GM19468 (cell line): ENCODE results near the gene HIVEP3.
A peak's percentile ranks its signal among the peaks of the same experiment; 100 is the strongest.

Source experiments
- ATAC-seq: cut with Tn5 transposase; IDR thresholded peaks from one replicate; pipeline ENCODE4 v1.9.1; 2021; ENCODE audit warnings: mild to moderate bottlenecking, moderate library complexity, moderate number of reproducible peaks; ENCODE audit not compliant: unreplicated experiment; ENCODE audit errors: extremely low read depth

Gene HIVEP3

DNA sequence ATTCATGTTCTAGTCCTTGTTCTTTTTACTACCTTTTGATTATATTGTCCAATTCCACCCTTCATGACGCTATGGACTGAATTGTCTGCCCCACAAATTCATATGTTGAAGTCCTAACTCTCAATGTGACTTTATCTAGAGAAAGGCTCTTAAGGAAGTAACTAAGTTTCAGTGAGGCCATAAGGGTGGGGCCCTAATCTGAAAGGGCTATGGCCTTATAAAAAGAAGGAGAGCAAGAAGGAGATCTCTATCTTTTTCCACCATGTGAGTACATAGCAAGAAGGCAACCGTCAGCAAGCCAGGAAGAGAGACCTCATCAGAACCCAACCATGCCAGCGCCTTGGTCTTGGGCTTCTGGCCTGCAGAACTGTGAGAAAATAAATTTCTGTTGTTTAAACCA, 95.9 kb downstream of the HIVEP3 start:
- no peak for ATAC-seq

- ATAC-seq = no peak
Measured at GRCh38 chr1:41819843-41820242, 98.9 kb downstream of the HIVEP3 start.

DNA sequence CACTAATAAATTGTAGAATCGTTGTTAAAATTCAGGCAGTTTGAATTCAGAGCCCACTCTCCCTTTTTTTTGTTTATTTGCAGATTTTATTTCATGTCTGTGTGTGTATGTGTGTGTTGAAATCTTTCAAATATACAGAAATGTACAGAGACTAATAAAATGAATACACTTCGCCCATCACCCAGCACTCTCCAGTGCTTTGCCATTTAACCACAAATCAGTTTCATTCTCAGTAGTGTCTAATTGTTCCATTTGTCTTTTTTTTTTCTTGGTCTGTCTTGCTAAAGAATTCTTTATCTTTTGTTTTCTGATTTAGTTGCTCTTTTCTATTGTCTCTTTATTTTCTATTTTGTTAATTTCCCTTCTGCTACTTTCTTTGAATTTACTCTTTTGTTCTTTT, 99.7 kb downstream of the HIVEP3 start:
- no peak for ATAC-seq

DNA sequence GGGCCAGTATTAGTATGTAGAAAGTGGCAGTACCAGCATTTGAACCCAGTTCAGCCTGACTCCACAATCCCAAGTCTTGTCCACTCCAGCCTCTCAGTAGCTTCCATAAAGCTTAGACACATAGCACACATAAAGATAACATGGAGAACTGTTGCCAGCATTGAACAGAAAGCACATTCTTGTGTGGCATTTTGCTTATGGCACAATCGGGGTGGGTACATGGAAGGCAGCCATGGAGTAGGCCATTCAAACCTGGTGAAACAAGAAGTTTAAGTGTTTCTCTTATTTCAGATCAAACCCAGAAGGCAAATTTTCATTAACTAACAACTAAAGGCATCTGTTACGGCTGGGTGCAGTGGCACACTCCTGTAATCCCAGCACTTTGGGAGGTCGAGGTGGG, 102.7 kb downstream of the HIVEP3 start:
- no peak for ATAC-seq

DNA sequence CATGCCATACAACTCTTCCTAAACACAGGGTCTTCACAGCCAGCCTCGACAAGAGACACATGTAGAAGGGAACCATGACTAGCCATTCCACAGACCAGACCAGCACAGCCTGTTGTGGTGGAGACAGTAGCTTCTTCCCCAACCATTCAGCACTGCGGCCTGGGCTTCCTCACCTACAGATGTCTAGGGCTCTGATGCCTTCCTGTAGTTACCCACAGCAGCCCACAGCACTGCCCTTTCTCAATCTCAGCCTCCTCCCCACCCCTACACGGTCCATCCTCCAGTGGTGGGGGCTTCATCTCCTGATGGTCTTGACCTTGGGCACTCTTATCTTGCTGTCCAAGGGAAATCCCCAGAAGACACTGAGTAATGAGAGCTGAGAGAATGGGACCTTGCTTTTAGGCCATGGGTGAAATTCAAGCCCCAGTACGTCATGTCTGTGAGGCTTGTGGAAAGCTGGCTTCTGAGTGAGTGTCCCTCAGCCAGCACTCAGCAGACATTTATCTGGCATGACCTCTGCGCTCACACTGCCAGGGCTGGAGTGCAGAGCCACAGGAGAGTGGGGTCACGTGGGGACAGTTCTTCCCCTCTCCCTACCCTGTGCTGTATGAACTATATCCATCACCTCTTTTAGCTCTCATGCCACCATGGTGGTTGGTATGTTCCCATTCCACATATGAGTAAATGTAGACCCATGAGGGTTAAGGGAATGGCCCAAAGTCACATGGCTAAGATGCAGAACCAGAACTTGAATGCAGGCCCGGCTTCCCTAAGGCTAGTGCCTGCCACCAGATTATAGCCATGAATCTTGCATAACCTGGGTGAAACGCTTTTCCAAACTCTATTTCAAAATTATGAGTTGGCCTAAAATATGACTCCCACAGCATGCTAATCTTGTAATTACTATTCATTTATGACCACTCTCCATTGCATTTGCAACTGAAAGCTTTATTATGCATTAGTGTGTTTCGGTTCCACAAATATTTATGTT, 104.7 kb downstream of the HIVEP3 start:
- ATAC-seq = no peak

DNA sequence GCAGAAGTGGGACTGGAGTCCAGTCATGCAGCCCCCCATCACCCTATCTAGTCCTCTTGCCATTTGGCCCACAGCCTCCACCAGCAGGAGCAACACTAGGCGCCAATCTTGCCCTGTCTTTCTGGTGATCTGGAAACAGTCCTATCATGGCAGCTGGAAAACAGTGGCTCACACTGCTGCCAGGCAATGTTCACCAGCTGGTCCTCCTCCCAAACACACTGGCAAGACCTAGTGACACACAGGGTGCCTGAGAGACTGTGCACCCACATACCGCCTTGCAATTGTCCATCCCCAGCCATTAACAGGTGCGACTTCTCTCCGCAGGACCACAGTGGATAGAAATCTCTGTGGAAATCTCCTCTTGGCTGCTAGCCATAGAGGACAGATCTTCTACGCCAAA, 105.5 kb downstream of the HIVEP3 start:
- no peak for ATAC-seq

DNA sequence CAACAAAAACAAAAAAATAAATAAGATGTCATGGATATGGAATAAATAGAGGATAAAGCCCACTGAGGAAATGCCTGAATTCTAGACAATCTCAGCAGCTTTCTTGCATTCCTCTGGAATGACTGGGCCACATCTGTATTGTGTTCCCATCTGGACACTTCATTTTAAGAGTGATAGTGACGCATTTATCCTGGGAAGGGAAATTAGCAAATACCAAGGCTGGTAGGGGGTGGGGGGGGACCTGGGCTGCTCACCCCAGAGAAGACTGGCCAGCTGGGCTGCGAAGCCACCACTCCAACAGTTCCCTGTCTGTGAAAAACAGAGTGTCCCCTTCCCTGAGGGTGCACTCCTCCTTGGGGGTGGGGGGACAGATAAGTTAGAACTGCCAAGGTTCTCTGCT, 106.3 kb downstream of the HIVEP3 start:
- ATAC-seq = no peak

- ATAC-seq = no peak
Measured at GRCh38 chr1:41812051-41812450, 106.7 kb downstream of the HIVEP3 start.

DNA sequence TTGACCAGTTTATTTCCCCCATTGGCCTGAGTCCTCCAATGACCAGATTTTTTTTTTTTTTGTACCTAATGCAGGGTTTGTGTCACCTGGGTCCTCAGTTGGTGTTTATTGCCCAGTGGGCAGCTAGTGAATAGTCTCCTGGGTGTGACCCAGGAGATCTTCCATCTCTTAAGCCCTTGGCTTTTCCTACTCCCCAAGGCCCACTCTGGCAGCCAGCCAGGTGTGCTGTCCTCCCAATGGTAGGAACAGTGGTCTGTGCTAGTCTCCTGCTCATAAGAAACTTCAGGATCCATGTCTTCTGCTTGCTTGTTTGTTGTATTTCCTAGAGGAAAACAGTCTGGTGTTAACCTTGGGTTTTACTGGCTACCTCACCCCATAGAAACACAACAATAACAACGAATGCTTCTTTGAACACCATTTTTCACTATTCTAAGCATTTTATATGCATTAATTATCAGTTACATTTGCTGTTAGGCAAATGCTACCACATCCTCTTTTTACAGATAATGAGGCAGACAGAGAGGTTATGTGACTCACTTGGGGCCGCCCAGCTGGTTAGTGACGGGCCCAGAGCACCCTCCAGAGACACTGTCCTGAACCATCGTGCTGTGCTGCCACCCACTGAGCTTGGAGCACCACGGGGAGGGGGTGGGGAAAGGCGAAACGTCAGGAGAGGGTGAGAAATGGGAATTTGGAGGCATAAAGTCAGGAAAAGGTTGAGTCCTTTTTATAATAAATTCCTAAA, 107.5 kb downstream of the HIVEP3 start:
- ATAC-seq = no peak

- ATAC-seq = no peak
Measured at GRCh38 chr1:41810446-41810845, 108.3 kb downstream of the HIVEP3 start.

- no peak for ATAC-seq
Measured at GRCh38 chr1:41809692-41810091, 109.0 kb downstream of the HIVEP3 start.

DNA sequence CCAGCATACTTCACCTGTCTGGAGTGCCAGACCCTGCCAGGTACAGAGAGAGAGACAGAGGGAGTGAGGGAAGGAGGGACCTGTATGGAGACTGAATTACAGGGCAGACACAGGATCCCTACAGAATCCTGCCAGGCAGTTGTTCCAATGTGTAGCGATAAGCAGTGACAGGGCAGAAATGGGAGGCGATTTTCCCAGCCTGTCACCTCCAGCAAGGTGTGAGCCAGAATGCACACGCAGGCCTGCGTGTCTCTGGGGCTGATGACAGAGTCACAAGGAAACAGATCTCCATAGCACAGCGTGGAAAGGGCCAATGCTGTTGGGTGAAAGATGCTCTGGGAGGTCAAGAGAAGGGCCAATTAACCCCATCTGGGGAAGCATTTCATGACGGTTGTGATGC, 111.3 kb downstream of the HIVEP3 start:
- no peak for ATAC-seq

DNA sequence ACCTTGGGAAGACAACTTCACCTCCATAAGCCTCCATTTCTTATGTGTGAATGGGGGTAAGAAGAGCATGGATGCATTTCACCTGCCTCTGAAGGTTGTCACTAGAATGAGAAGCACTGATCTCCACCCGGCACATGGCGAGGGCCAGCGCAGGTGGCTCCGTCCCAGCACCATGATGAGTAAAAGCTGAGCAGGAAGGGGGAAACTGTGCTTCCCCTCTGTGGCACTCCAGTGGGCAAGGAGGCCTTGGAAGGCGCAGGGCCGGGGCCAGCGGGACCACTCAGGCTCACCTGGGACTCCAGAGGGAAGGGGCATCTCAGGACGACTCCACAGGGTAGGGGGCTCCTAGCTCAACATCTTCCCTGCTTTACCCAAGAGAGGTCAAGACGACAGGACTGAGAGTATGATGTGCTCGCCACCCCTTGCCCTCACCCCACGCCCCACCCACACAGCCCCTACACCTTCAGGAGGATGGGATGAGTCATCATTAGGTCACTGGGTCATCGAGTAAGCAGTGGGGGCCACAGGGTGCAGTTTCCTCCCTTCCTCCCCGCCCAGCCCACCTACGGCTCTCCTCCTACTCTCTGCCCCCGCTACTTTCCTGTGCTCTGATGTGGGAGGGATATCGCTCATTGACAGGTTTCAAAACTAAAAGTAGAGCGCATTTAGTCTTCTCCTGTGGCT, 112.1 kb downstream of the HIVEP3 start:
- ATAC-seq = peak; percentile 33

DNA sequence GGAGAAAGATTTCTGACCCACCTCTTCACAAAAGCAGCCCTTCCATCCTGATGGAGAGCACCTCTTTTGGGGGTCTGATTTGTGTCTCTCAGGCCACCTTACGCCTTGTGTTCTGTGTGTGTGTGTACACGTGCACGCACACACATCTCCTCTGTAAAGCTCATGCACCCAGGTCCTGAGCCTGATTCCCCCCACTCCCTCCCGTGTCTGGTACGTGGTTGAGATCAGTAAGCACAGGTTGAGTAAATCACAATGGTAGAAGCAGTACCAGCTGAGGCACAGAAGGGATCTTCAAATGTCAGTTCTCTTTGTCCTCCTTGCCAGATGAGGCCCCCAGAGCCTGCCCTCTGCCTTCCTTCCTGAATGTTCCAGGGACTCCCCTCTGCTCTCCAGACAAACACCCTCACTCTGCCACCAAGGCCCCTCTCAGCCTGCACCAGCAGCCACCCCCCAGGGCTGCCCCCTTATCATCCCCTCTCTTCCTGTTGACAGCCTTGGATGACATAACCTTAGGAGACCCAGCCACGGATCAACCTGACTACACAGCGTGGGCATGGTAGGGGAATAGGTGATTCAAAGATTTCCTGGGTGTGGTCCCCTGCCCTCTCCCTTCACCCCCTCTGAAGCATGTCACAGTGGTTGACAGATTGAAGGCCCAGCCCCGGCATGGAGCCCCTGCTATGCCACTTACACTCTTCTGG, 112.8 kb downstream of the HIVEP3 start:
- ATAC-seq = no peak

DNA sequence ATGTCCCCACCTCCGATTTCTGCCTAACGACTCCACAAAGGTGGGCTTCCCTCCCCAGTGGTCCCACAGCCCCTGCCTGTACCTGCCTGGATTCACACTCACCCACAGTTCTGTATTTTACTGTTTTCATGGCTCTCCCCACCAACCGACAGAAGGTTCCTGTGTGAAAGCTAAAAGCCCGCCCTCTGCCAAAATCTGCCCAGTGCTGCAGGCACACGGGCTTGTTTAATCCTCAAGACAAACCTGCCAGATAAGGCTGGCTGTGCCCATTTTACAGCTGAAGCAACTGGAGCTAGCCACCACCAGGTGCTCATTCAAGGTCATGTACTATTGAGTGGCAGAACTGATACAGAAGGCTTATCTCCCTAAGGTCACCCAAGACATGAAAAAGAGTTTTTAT, 114.5 kb downstream of the HIVEP3 start:
- no peak for ATAC-seq

DNA sequence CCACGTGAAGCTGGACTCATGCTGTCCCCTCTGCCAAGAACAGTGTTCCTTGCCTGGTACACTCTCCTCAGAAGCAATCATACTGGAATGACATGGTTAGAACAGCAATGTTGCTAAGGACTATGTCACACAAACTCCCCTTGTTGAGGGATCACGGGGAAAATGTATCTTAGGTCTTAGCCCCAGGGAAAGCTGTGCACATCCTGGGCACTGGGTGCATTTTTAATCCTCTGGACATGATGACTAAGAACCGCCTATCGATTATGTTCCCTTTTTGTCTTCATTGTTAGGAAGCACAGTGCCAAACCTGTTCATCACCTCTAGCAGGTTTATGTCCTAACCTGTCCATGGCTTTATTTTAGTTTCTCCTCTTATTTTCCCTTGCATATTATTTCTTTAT, 115.1 kb downstream of the HIVEP3 start:
- no peak for ATAC-seq

- ATAC-seq = peak; percentile 17
Measured at GRCh38 chr1:41802532-41803501, 115.9 kb downstream of the HIVEP3 start.

DNA sequence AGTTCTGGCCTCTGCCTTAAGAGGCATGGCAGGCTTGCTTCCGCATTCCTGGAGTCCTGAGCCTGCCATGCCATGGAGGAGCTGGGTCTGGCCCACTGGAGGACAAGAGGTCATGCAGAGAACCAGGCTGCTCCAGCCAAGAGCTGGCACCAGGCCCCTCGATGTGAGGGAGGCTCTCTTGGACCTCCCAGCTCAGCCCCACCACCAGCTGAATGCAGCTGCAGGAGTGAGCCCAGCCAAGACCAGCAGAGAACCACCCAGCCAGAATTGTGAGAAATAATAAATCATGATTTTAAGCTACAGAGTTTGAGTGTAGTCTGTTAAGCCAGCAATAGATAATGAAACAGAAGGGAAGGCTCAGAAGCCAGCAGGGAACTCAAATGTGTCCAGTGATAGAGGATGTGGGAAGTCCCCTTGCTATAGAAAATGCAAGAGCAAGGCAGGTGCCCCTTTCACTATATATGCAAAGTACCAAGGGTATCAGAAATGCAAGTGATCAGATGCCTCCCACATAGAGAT, 118.4 kb downstream of the HIVEP3 start:
- ATAC-seq = no peak

- ATAC-seq = no peak
Measured at GRCh38 chr1:41799723-41800122, 119.0 kb downstream of the HIVEP3 start.
